Fibroblast of lung (primary cell): ENCODE results near the gene UBE2S.

Source experiments
- EZH2 ChIP-seq: IDR thresholded peaks from 2 replicates; pipeline ENCODE4 v1.5.1; 2012; ENCODE audit warnings: low read length, control low read depth, mild to moderate bottlenecking; ENCODE audit errors: missing control alignments
- TF ChIP-seq, protein P1 (sequence below), 2 donors: IDR thresholded peaks in 1 of 2; conservative IDR thresholded peaks in 1 of 2; 1 replicate in 1 of 2; 2 replicates in 1 of 2; pipeline ENCODE4 v1.5.1; 2011 to 2012; ENCODE audit warnings: low read length in 2 of 2, control low read depth in 1 of 2, inconsistent platforms in 1 of 2, low read depth in 1 of 2, mild to moderate bottlenecking in 1 of 2

DNA sequence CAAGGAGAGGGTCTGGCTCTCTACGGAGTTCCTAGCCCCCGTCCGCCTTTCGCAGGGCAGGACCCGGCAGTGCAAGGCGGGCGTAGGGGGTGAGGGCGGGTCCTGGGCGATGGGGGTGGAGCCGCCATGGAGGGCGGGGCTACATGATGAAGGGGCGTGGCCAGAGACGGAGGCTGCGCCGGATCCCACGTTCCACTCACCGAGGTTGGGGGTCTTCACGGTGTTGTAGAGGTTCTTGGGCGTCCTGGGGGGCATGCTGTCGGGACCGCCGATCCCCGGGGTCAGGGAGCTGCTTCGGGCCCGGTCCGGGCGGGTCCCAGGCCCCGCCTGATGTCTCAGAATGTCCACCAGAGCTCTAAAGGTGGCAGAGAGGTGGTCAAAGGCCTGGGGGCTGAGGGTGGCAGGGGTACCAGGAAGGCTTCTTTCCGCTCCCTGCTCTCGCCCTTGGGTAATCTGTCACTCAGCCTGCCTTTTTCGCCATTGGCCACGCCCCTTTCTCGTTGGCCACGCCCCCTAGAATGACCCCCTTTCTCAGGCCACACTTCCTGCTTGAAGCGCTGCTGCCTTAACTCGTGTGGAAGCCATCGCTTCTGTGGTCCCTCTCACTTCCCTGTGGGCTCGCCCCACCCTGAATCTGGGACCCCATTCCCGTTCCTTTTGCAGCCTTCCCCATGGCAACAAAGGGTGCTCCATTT is 33.0 kb upstream of the UBE2S start:
- TF ChIP-seq, protein P1, sequence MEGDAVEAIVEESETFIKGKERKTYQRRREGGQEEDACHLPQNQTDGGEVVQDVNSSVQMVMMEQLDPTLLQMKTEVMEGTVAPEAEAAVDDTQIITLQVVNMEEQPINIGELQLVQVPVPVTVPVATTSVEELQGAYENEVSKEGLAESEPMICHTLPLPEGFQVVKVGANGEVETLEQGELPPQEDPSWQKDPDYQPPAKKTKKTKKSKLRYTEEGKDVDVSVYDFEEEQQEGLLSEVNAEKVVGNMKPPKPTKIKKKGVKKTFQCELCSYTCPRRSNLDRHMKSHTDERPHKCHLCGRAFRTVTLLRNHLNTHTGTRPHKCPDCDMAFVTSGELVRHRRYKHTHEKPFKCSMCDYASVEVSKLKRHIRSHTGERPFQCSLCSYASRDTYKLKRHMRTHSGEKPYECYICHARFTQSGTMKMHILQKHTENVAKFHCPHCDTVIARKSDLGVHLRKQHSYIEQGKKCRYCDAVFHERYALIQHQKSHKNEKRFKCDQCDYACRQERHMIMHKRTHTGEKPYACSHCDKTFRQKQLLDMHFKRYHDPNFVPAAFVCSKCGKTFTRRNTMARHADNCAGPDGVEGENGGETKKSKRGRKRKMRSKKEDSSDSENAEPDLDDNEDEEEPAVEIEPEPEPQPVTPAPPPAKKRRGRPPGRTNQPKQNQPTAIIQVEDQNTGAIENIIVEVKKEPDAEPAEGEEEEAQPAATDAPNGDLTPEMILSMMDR (conservative IDR thresholded peaks at IDR 0.05 in 1 of 2, IDR thresholded peaks at IDR 0.05 in 1 of 2; ENCODE audit: low read depth in 1 of 2, low read length in 2 of 2) = no peak
- peak; percentile 51 for TF ChIP-seq EZH2
